Nephron (organoid): ENCODE results near the gene SUV39H2.

ENCODE experiments used
- H3K27ac Mint-ChIP-seq, 3 experiments: 2 replicates each; pipeline ENCODE4 v1.8.0; 2020; ENCODE audit warnings: mixed read lengths in 3 of 3, mild to moderate bottlenecking in 2 of 3, moderate library complexity in 1 of 3
- H3K27me3 Mint-ChIP-seq: 2 replicates; pipeline ENCODE4 v1.8.0; 2021; ENCODE audit warnings: low read depth, mild to moderate bottlenecking, moderate library complexity, mixed read lengths
- H3K36me3 Mint-ChIP-seq: 2 replicates; pipeline ENCODE4 v1.8.0; 2020; ENCODE audit warnings: low read depth, mixed read lengths
- H3K4me1 Mint-ChIP-seq: 2 replicates; pipeline ENCODE4 v1.8.0; 2020; ENCODE audit warnings: mixed read lengths
- H3K4me3 Mint-ChIP-seq, 3 experiments: 2 replicates each; pipeline ENCODE4 v1.8.0; 2020; ENCODE audit warnings: mild to moderate bottlenecking in 3 of 3, mixed read lengths in 3 of 3, moderate library complexity in 2 of 3
- H3K9me3 Mint-ChIP-seq: 2 replicates; pipeline ENCODE4 v1.8.0; 2020; ENCODE audit warnings: mixed read lengths
- CTCF ChIP-seq, 3 experiments: fragments of 200-600 bp; sonication (generic); IDR thresholded peaks; one replicate each; pipeline ENCODE4 v1.5.0; 2021; ENCODE audit warnings: antibody characterized with exemption in 3 of 3; ENCODE audit not compliant: unreplicated experiment in 3 of 3

The SUV39H2 gene

GRCh38 chr10:14880229-14880628 lies 1.6 kb downstream of the SUV39H2 start:
- peak overlapping the region in 2 of 3 experiments; percentile 59 to 86 for H3K27ac Mint-ChIP-seq
- no peaks in the 10 kb centered on the region for H3K27me3 Mint-ChIP-seq
- no peak for TF ChIP-seq CTCF (IDR thresholded peaks at IDR 0.05; ENCODE audit: unreplicated experiment in 3 of 3)
- peak overlapping the region; percentile 94 to 96 (median 95) for H3K4me3 Mint-ChIP-seq
- H3K36me3 Mint-ChIP-seq, result peaks cover 6% of the 10 kb centered on the region
- H3K9me3 Mint-ChIP-seq, result no peaks in the 10 kb centered on the region
- peaks cover 25% of the 10 kb centered on the region for H3K4me1 Mint-ChIP-seq

- H3K4me3 Mint-ChIP-seq, result no peak overlapping the region
- H3K27ac Mint-ChIP-seq, result no peak overlapping the region
- H3K36me3 Mint-ChIP-seq, result peaks cover 6% of the 10 kb centered on the region
- no peak for TF ChIP-seq CTCF (IDR thresholded peaks at IDR 0.05; ENCODE audit: unreplicated experiment in 3 of 3)
- no peaks in the 10 kb centered on the region for H3K9me3 Mint-ChIP-seq
- no peaks in the 10 kb centered on the region for H3K27me3 Mint-ChIP-seq
- H3K4me1 Mint-ChIP-seq, result peaks cover 10% of the 10 kb centered on the region
Observed at GRCh38 chr10:14884082-14884481, 5.4 kb downstream of the SUV39H2 start.

- peak; percentile 17 to 24 (median 21) for TF ChIP-seq CTCF (IDR thresholded peaks at IDR 0.05; ENCODE audit: unreplicated experiment in 3 of 3)
- peaks cover 12% of the 10 kb centered on the region for H3K36me3 Mint-ChIP-seq
- no peaks in the 10 kb centered on the region for H3K4me1 Mint-ChIP-seq
- no peaks in the 10 kb centered on the region for H3K27me3 Mint-ChIP-seq
- no peaks in the 10 kb centered on the region for H3K9me3 Mint-ChIP-seq
- H3K27ac Mint-ChIP-seq, result no peak overlapping the region
- no peak overlapping the region for H3K4me3 Mint-ChIP-seq
Observed at GRCh38 chr10:14889318-14889717, 10.7 kb downstream of the SUV39H2 start.

GRCh38 chr10:14891151-14891550 lies 12.5 kb downstream of the SUV39H2 start:
- Mint-ChIP-seq H3K4me3 (no peak overlapping the region), H3K27me3 (no peaks in the 10 kb centered on the region), H3K27ac (no peak overlapping the region), H3K36me3 (peaks cover 15% of the 10 kb centered on the region), H3K4me1 (no peaks in the 10 kb centered on the region), H3K9me3 (no peaks in the 10 kb centered on the region)
- TF ChIP-seq CTCF (IDR thresholded peaks at IDR 0.05; ENCODE audit: unreplicated experiment in 3 of 3), result no peak

GRCh38 chr10:14904316-14904732 lies 25.7 kb downstream of the SUV39H2 start:
- H3K4me3 Mint-ChIP-seq, result no peak overlapping the region
- H3K9me3 Mint-ChIP-seq, result peaks cover 21% of the 10 kb centered on the region
- peak; percentile 38 to 59 (median 41) for TF ChIP-seq CTCF (IDR thresholded peaks at IDR 0.05; ENCODE audit: unreplicated experiment in 3 of 3)
- H3K4me1 Mint-ChIP-seq, result no peaks in the 10 kb centered on the region
- no peaks in the 10 kb centered on the region for H3K27me3 Mint-ChIP-seq
- H3K36me3 Mint-ChIP-seq, result peaks cover 73% of the 10 kb centered on the region
- no peak overlapping the region for H3K27ac Mint-ChIP-seq

GRCh38 chr10:14904864-14905263 lies 26.2 kb downstream of the SUV39H2 start:
- H3K27me3 Mint-ChIP-seq, result no peaks in the 10 kb centered on the region
- H3K27ac Mint-ChIP-seq, result no peak overlapping the region
- peaks cover 22% of the 10 kb centered on the region for H3K9me3 Mint-ChIP-seq
- TF ChIP-seq CTCF (IDR thresholded peaks at IDR 0.05; ENCODE audit: unreplicated experiment in 3 of 3), result no peak
- H3K4me1 Mint-ChIP-seq, result no peaks in the 10 kb centered on the region
- peaks cover 74% of the 10 kb centered on the region for H3K36me3 Mint-ChIP-seq
- no peak overlapping the region for H3K4me3 Mint-ChIP-seq
